Fibroblast of peridontal ligament (primary cell): ENCODE measurements around the gene GBP7.
A peak's percentile ranks its signal among the peaks of the same experiment; 100 is the strongest.
"Not testable (repeated sequence)": the region's sequence is repeated elsewhere in the genome, so short reads cannot be mapped to it uniquely, and the experiment has no call there.

Experiments
- DNase-seq: peaks from one replicate; pipeline ENCODE4 v3.0.0-alpha.2; 2010; ENCODE audit errors: extremely low read depth

GBP7 gene

GRCh38 chr1:89175601-89176256, at the start of gene GBP7:
Gene GBP7 (minus strand): TSS chr1:89176003. CDS start chr1:89171935, 4,068 bp downstream.
- DNase-seq = no peak

GRCh38 chr1:89221341-89221740, 45.5 kb upstream of the GBP7 start:
- DNase-seq = no peak

- DNase-seq = not testable (repeated sequence)
Observed at GRCh38 chr1:89219851-89220250, 44.0 kb upstream of the GBP7 start.

GRCh38 chr1:89218941-89219340, 43.1 kb upstream of the GBP7 start:
- DNase-seq = not testable (repeated sequence)

GRCh38 chr1:89213347-89213746, 37.5 kb upstream of the GBP7 start:
- no peak for DNase-seq

GRCh38 chr1:89211035-89211634, 35.3 kb upstream of the GBP7 start:
- DNase-seq = no peak

- DNase-seq = no peak
Observed at GRCh38 chr1:89206373-89206772, 30.6 kb upstream of the GBP7 start.

GRCh38 chr1:89203166-89203565, 27.4 kb upstream of the GBP7 start:
- no peak for DNase-seq

GRCh38 chr1:89201106-89201794, 25.4 kb upstream of the GBP7 start:
- no peak for DNase-seq

GRCh38 chr1:89200663-89201062, 24.9 kb upstream of the GBP7 start:
- DNase-seq = peak; percentile 42

GRCh38 chr1:89199525-89200031, 23.8 kb upstream of the GBP7 start:
- DNase-seq = no peak

- peak; percentile 57 for DNase-seq
Observed at GRCh38 chr1:89198491-89199072, 22.8 kb upstream of the GBP7 start, which contains the start of gene GBP4. Gene GBP4 (minus strand): TSS chr1:89198942. CDS start chr1:89198834, 108 bp downstream.

- DNase-seq = no peak
Observed at GRCh38 chr1:89198081-89198480, 22.3 kb upstream of the GBP7 start.

GRCh38 chr1:89195476-89195875, 19.7 kb upstream of the GBP7 start:
- DNase-seq = no peak

- no peak for DNase-seq
Observed at GRCh38 chr1:89191314-89191713, 15.5 kb upstream of the GBP7 start.

- no peak for DNase-seq
Observed at GRCh38 chr1:89190017-89190416, 14.2 kb upstream of the GBP7 start.

GRCh38 chr1:89179343-89179742, 3.5 kb upstream of the GBP7 start:
- DNase-seq = no peak

GRCh38 chr1:89176971-89177370, 1.2 kb upstream of the GBP7 start:
- no peak for DNase-seq

- no peak for DNase-seq
Observed at GRCh38 chr1:89174491-89174890, 1.3 kb downstream of the GBP7 start.

GRCh38 chr1:89172468-89173143, 3.2 kb downstream of the GBP7 start:
- DNase-seq = no peak

- DNase-seq = no peak
Observed at GRCh38 chr1:89171067-89171438, 4.8 kb downstream of the GBP7 start.
